T-helper 9 cell (primary cell): ENCODE data around the gene DPYD.

Experiments
- DNase-seq: peaks from one replicate; pipeline ENCODE4 v3.0.0-alpha.2; 2020
- total RNA-seq, 2 donors: gene quantifications; one replicate each; lab custom pipeline; 2026; lab: John Stamatoyannopoulos, UW

DPYD gene
- total RNA-seq, result 97.5 to 99.9 reads per million in 2 donors

DNA sequence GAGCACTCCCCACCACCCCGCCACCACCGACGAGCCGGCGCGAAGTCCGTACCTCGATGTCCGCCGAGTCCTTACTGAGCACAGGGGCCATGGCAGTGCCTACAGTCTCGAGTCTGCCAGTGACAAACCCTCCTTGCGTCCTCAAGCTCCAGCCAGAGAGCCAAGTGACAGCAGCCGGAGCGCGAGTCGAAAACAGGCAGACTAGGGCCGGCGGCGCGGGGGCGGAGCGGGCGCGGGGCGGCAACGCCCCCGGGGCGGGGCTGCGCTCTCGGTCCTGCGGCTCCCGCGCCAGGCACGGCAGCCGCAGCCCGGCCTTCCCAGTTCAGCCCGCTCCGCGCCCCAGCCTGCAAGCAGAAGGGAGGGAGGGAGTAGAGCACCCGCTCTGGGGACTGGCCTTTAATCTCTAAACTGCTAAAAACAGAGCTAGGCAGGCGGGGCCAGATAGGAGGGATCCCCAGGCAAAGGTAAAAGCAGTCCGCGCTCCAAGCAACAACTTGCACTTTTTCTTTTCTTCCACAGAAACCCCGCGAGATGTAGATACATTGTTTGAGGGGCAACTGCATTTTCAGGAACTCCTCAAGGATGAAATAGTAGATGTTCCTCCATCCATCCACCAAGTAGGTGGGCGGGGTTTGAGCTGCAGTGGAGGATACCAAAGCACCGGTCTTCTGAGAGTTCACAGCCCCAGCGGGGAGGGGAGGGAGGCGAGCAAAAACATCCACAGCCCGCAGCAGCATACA, at the start of gene DPYD:
TSS of gene DPYD (minus strand) at position 203 of the 740 bp plus-strand sequence. CDS start at position 91, 112 bp downstream.
- peak; percentile 75 for DNase-seq

DNA sequence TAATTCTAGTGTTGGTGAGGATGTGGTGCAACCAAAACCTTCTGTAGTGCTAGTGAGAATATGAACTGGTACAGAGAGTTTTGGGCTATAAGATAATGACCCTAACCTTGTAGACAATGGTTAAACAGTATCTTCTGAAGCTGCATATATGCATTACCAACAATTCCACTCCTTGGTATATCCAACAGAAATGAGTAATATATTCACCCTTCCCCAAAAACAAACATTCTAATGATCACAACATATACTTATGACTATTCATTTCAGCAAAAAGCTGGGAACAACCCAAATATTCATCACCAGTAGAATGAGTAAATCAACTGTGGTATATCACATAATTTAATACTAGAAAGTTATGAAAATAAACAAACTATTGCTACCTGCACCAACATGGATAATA, 39.6 kb upstream of the DPYD start:
- no peak for DNase-seq

DNA sequence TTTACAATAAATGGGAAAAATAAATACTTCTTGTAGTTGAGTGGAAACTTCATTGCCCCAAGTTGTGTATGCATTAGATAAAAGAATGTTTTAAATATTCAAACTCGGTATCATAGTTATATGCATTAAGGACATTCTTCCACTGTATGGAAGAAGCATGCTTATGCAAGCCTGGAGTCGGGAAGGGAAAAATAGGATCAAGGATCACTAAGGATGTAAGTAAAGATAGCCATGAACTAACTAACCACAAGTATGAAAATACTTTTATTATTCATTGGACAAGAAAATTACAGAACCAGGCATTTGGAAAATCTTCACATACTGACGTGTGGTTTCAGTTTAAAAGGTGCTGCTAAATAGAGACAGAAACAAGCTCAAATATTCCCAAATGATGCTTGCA, 26.9 kb upstream of the DPYD start:
- no peak for DNase-seq

DNA sequence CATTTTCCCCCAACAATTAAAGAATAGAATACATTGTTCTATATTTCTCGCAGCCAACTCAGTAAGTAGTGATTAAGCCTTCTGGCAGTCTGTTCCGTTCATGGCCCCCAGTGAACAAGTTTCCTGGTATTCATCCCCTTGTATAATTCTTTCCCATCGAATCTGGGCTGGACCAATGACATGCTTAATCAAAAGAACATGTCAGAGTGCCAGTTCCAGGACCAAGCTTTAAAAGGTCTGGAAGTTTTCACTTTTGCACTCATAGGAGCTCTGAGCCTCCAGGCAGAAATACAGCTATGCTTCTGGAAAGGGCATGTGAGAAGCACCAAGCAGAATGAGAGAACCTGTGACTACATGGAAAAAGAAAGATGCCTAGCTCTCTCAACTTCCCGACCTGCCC, 22.5 kb upstream of the DPYD start:
- DNase-seq, result no peak

DNA sequence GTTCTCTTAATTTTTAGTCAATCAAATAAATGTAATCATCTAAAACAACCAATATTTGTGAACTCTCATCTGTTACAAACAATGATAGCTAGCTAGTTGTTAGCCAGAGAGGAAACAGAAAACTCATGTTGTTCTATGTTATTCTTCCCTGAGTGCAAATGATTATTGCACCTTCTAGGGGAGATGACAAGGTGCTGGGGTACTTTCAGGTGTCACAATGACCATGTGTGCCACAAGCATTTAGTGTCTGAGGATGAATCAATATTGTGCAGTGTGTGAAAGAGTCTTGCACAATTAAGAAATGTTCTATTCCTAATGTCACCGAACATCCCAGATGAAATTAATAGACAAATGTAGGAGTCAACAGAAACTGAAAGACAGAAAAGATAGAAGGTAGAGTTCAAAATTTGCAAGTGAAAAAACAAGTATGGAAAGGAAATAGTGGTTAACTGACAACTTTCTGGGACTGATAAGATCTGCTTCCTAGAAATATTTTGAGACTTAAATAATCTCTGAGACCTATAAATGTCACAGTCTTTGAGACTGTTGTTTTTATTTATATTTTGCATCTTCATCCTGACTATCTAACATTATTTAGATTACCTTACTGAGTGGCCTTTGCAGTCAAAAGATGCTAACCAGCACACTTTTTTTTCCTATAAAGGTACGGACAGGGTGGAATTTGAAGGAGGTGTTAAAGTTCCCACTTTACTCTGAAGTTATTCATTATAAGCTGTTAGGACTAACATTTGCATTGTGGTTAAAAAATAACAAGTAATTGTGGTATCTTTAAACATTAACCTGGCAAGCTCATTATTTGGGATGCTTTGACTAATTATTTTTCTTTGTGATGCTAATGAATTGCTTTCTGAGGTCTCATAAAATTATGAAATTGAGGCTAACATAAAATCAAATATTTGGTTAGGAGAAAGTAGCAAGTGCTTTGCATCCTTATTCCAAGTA, 21.6 kb upstream of the DPYD start:
- no peak for DNase-seq

DNA sequence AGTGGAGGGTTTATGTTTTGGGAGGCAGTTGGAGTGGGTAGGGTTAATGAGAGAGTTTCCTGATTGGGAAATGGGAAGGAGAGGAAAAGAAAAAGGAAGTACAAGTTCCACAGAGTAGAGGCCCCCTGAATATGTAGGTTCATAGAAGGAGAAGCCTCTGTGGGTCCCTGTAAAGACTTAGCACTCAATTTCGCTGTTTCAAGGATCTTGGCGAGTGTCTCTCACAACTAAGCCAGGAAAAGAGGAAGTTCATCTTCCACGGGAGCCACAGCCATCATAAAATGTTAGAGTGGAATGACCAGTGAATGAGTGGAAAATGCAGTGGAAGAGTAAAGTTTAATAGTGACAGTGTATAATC, 17.4 kb upstream of the DPYD start:
- DNase-seq, result no peak

DNA sequence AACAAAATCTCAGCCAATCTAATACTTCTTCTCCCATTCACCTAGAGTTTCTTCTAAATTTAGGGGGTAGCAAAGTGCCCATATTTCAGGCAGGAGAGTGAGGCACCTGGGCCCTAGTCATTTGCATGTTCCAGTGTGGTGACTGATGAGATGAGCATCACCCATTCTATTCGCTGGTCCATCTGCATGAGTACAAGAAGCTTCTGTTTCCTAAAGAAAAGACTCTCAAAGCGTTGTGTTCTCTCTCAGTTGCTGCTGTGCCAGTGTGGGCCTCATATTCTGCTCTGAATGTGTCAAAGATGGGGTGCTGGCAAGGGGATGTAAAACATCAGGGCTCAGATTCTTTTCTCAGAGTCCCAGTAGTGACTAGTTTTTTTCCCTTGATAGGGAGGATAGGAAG, 16.1 kb upstream of the DPYD start:
- DNase-seq, result no peak

DNA sequence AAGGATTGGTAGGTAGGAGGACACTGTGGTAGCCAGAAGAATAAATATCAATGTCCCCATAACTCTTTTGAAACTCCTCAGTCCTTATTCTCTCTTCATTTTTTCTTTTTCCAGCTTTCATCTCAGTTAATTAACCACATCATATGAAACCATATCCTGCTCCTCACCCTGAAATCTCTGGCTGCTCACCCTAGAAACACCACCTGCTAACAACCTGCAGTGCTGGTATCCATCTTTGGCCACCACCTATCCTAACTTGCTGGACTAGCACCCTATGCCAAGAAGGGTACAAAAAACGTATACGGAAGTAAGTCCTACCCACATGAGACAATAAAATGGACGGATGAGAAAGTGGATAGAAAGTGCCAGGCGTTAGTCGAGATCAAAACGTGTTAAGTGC, 13.7 kb upstream of the DPYD start:
- DNase-seq, result no peak

DNA sequence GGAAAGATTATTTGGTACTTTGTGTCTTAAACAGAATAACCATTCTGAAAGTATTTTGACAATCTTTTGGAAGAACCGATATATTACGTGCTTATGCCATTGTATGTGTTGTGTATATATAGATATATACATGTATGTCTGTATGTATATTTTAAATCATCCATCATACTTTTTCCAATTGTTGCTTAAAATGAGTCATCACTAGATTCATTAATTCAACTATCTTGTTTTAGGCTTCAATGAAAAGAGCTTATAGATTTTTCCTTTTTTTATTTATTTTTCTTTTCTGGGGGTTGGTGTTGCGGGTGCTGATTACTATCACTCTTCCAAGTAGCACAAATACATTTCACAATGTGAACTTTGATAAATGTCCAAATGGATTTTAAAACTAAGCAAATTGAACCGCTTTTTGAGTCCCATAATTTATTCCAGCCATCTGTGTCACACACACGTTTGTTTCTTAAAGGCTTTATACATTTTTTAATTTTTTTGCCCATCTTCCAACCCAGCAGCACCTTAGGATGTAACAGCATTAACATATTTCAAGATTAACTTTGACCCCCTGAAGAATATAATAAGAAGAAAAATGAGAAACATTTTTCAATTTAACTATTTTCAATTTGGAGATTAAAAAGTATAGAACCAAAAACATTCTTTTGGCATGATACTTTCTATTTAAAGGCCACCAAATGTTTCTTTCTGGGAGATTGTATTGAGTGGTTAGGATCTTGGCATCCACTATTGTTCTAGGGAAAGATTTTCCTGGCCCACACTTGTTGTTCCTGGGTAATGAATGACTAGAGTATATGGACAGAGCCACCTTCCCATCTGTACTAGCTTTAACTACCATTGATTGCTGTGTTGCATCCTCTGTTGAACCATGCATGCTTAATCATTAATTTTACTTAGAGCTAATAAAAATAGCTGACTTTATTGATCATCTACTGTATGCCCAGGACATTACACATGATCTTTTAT, 9.3 kb upstream of the DPYD start:
- DNase-seq, result no peak

DNA sequence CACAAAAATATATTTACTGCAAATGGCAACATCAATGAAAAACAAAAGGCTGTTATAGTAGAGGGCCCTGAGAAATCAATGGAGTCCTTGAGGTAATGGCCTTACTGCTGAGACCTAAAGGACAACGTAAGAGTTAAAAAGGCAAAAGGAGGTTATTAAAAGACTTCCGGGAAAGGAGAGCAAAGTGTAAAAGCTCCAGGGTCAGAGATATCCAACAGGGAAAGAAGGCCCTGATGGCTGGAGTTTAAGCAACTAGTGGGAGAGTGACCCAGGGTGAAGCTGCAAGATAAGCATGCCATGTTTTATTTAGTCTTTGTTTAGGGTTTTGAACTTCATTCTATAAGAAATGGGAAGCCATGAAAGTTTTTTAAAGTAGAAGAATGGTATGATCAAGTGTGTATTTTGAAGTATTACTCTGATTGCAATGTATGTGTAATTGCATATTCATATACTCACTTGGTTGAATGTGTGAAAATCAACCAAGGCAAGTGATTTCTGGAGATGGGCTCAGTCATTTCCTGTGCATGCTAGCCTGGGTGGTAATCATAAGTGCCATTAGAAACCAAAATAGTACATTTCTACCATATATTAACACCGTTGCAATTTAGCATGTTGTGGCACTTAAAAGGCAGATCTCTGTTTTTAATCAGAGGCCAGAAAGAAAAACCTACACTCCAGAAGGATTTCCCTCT, 5.3 kb upstream of the DPYD start:
- DNase-seq, result no peak

DNA sequence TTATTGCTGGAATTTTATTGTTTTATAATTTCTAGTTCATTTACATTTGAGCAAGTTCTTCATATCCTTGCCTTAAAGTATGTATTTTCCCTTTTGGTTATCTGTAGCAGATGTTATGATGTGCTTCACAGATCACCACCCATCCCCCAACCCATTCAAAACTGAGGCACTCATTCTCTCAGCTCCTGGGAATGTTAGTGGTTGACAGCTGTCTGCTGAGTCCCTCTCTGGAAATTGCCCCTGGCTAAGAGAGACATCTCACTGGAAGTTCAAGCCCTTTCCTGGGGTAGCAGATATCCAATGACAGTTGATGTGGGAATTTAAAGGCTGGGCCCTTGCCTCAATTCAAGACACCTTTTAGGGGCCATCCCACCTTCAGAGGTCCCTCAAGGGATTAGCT, 4.3 kb upstream of the DPYD start:
- DNase-seq, result no peak

DNA sequence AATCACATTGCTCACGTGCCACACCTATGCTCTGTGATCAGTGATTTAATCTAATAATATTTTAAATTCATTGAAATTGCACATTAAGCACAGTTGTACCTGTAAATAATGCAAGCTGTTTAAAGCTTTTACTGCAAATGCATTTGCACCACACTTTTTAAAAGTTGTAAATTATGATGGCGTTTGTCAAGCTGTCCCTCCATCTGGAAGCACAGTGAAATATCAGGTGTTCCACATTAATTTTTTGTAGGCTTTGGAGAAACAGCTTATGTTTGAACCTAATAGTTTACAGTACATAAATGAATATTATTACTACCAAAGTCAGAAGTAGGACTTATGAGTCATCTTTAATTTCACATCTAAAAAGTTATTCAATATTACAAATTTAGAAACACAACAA, 3.0 kb upstream of the DPYD start:
- no peak for DNase-seq

DNA sequence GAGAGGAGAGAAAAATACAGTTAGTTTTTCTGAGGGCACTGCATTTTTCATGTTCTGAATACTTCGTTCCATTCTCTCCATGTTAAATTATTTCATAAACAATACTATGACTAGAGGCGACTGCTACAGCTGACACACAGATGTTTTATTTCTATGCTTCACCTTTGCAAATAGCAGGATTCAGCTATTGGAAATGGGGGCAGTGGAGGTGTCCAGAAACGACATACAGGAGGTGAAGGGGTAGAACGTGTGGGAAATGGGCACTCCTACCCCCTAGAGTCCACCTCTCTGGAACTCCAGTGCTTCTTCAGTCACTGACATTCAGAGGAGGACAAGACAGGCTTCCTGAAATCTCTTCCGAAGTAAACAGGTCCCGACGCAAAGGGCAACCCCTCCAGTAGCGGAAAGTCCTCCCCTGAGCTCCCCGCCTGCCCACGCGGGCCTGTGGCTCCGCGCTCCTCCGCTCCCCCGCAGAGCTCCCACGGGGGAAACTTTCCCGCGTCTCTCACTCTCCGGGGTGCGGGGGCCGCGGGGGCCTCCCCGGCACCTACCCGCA, 480 bp downstream of the DPYD start:
- DNase-seq, result no peak

DNA sequence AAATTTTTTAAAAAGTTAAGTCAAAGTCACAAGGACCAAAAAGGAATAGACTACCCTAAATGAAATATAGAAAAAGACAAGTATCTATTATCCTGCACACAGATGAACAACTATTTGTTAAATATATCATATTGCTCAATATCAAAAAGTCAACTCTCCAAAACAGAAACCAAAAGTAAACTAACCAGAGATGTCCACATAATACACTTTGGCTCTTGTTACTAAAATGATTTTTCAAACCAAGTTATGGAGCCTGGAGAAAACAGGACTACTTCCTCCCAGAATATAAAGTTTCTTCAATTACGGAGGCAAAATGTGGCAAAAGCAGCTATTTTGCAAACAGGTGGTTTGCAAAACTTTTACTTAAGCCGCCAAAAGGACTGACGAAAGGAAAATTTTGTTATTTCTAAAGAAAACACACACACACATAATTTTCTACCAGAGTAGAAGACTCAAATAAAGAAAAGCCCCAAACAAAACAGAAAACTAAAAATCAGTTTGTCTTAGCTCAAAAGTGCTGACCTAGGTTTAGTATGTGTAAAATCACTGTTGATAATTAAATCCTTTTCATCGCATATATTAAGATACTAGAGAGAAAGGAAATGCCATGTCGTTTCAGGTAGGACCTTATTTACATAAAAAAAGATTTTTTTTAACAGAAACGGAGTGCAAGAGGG, 1.1 kb downstream of the DPYD start:
- no peak for DNase-seq

DNA sequence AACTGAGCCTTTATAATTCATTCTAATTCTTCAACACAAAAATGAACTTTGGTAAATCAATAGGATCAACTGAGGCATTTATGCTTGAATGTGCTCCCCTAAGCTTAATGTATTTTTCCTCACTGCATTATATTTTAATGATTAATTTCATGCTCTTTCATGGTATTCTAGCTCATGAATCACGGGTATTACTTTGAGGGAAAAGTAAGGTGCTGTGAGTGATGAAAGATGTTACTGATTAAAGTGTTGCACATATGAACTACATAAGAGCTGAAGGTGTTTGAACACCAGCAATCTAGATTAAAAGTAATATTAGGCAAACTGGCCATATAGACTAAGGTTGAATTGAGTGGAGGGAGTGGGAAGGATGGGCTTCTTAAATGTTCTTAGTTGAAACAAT, 1.9 kb downstream of the DPYD start:
- no peak for DNase-seq

DNA sequence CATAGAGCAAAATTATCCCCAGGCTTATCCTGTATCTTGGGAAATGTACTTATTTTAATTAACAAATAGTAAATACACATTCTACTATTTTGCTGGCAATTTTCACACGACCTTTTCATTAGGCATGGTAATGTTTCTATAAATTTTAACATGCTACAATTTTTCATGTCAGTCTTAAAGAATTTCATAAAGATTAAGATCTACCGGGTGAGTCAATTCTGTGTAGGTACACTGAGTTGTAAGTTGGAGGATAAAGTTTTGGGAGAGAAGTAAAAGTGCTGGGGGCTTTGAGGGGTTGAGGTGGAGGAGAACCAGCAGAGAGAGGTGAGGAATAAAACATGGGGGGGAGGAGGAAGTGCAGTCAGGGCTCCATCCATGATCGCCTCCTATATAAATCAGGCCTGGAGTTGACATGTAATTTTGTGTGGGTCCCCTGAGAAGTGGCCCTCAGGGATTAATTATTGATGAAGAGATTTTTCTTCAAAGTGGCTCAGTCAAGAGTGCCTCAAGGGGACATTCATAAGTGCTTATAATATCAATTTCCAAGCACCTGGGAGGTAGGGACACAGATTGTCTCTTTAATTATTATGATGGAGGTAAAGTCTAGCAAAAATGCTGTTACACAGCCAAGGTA, 7.2 kb downstream of the DPYD start:
- no peak for DNase-seq

DNA sequence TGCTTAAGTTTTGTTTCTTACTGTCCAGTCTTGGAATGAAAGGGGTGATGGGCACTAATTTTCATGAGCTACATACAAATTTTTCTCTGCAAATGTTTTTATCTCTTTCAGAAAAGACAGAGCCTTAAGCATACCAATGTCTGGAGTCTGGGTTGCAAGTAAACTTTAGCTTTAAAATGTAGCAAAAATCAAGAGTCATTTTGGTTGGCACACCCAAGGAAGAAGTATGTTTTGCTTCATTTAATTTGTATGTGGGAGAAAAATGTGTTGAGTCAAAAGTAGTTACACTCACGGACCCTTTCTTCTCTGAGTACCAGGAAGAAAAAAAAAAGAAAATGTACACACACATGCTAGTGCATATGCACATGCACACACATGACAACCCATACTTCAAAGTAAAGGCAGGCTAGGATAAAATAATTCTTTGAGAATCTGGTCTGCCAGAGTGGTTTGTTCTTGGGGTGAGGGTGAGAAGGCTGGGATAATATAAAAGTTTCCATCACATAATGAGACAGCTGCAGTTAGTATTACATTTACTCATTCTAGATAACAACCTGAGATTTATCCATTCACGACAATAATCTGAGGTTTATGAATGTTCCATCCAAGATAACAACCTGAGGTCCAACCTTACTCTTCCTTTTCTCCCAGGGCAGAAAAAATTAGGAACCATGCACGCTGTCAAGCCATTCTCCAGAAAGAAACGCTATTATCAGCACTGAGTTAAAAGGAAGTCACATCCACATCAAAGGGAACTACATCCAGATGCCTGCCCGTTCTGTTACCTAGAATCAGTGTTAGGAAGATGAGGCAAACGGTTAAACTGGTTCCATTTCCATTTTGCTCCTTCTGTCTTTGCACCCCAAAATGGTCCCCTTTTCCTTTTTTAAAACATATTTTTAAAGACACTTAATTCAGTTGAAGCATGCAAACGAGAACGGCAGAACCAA, 9.3 kb downstream of the DPYD start:
- DNase-seq, result no peak

DNA sequence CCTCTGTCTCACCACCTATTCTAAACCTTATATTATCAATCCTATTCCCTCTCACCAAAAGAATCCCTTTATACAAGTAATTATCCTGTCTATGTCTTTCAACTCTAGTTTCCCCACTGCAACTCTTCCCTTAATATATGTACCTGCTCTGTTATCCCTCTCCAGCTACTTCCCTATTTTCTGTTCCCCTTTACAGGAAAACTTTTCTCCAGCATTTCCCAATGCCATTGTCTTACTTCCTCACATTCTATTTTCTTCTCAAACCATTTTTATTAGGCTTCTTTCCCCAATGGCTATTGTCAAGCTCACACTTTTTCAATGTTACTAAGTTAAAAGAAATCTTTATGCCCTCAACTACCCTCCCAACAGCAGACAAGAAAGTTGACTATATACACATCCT, 11.6 kb downstream of the DPYD start:
- DNase-seq, result no peak

DNA sequence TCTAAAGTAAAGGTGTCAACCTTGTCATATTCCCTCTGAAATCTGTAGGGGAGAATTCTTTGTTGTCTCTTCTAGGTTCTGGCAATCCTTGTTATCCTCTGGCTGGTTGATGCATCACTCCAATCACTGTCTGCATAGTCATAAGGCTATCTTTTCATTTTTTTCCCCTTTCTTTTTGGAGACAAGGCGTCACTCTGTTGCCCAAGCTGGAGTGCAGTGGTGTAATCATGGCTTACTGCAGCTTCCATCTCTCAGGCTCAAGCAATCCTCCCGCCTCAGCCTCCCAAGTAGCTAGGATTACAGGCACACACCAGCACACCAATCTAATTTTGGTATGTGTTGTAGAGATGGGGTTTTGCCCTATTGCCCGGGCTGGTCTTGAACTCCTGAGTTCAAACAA, 12.9 kb downstream of the DPYD start:
- DNase-seq, result no peak
